HCT116 (cell line): ENCODE data around the gene PIEZO2. TPM values are rescaled to one million over a fixed set of nuclear protein-coding genes. Genes with fewer than 3 reads are reported as not detected.

ENCODE experiments used
- ATAC-seq: fragments of 200-7000 bp; cut with Tn5 transposase; 2 replicates; pipeline ENCODE4 v1.9.1; 2020; ENCODE audit warnings: mild to moderate bottlenecking, moderate library complexity
- BruUV-seq: library from RNA; stranded (reverse); fragments of 400-500 nt; replicated peaks from 2 replicates; lab custom pipeline; 2021; lab: Mats Ljungman, UMichigan
- CTCF ChIA-PET: fragments of 300-600 bp; sonication (Branson Sonifier 250); formaldehyde crosslinking; loops from one replicate; lab custom pipeline; 2021; ENCODE audit warnings: antibody characterized with exemption; lab: Charles Lee
- POLR2A ChIA-PET: fragments of 300-600, 350-600 bp; sonication (Branson Sonifier 250); formaldehyde crosslinking; loops from one replicate; lab custom pipeline; 2021; ENCODE audit warnings: antibody characterized with exemption; lab: Charles Lee
- RAD21 ChIA-PET, 2 experiments: fragments of 300-600 bp; sonication (Branson Sonifier 250); formaldehyde crosslinking; loops; one replicate each; lab custom pipeline; 2023; ENCODE audit warnings: low total read pairs in 2 of 2; ENCODE audit not compliant: uncharacterized antibody in 2 of 2, unreplicated experiment in 2 of 2, low non-redundant PET in 1 of 2; lab: Charles Lee
- DNase-seq: peaks from one replicate; pipeline ENCODE4 v3.0.0-alpha.2; 2010; ENCODE audit warnings: low read depth, low spot score
- H2AFZ ChIP-seq: fragments of 200-600 bp; shearing (Covaris generic), sonication (generic); 2 replicates; pipeline ENCODE4 v1.6.1; 2017; ENCODE audit warnings: low read depth, mixed run types, mixed read lengths, antibody characterized with exemption, low read length; ENCODE audit not compliant: poor library complexity, severe bottlenecking
- H3K27ac ChIP-seq: 2 replicates; pipeline ENCODE4 v1.5.1; 2012; ENCODE audit warnings: low read depth, low read length
- H3K27me3 ChIP-seq: fragments of 200-600 bp; sonication (generic); 2 replicates; pipeline ENCODE4 v1.6.1; 2016; ENCODE audit warnings: mixed run types, low read length, mixed read lengths; ENCODE audit not compliant: insufficient read depth
- H3K36me3 ChIP-seq, 2 experiments: fragments of 200-500 bp in 1 of 2; fragments of 200-600 bp in 1 of 2; sonication (Bioruptor generic) in 1 of 2; sonication (generic) in 1 of 2; 2 replicates each; pipeline versions ENCODE4 v1.5.1 to v1.6.1; 2014 to 2016; ENCODE audit warnings: low read length in 2 of 2, inconsistent platforms in 1 of 2, mixed read lengths in 1 of 2, mixed run types in 1 of 2; ENCODE audit not compliant: insufficient read depth in 2 of 2, control insufficient read depth in 1 of 2
- H3K4me1 ChIP-seq, 2 experiments: fragments of 200-600 bp in 1 of 2; sonication (generic) in 1 of 2; 2 replicates each; pipeline versions ENCODE4 v1.5.1 to v1.6.1; 2012 to 2017; ENCODE audit warnings: low read length in 2 of 2, inconsistent platforms in 1 of 2, mild to moderate bottlenecking in 1 of 2, mixed read lengths in 1 of 2, mixed run types in 1 of 2, moderate library complexity in 1 of 2; ENCODE audit not compliant: insufficient read depth in 2 of 2, control insufficient read depth in 1 of 2
- H3K4me2 ChIP-seq: fragments of 200-600 bp; sonication (generic); 2 replicates; pipeline ENCODE4 v1.6.1; 2017; ENCODE audit warnings: mixed run types, low read length, mixed read lengths
- H3K4me3 ChIP-seq, 2 experiments: fragments of 200-600 bp in 1 of 2; sonication (generic) in 1 of 2; replicated peaks in 1 of 2; 2 replicates each; pipeline ENCODE4 v1.5.1; 2011 to 2016; ENCODE audit warnings: low read length in 2 of 2, control low read depth in 1 of 2, low read depth in 1 of 2, mild to moderate bottlenecking in 1 of 2, mixed read lengths in 1 of 2, mixed run types in 1 of 2
- H3K79me2 ChIP-seq: fragments of 200-600 bp; sonication (generic); 2 replicates; pipeline ENCODE4 v1.6.1; 2017; ENCODE audit warnings: mild to moderate bottlenecking, mixed run types, low read length, moderate library complexity, mixed read lengths; ENCODE audit not compliant: insufficient read depth
- H3K9ac ChIP-seq: fragments of 200-600 bp; sonication (generic); 2 replicates; pipeline ENCODE4 v1.6.1; 2016; ENCODE audit warnings: low read length, mixed read lengths
- H3K9me2 ChIP-seq: fragments of 200-600 bp; sonication (generic), shearing (Covaris generic); 2 replicates; pipeline ENCODE4 v1.6.1; 2017; ENCODE audit warnings: mixed run types, mild to moderate bottlenecking, moderate library complexity; ENCODE audit not compliant: insufficient read depth
- H3K9me3 ChIP-seq, 2 experiments: fragments of 200-500 bp in 1 of 2; fragments of 200-600 bp in 1 of 2; sonication (Bioruptor generic) in 1 of 2; sonication (generic) in 1 of 2; 2 replicates each; pipeline ENCODE4 v1.6.1; 2014 to 2017; ENCODE audit warnings: low read length in 2 of 2, mixed read lengths in 2 of 2, inconsistent platforms in 1 of 2, low read depth in 1 of 2, mild to moderate bottlenecking in 1 of 2, mixed run types in 1 of 2, moderate library complexity in 1 of 2; ENCODE audit not compliant: control insufficient read depth in 1 of 2, insufficient read depth in 1 of 2
- H4K20me1 ChIP-seq: fragments of 200-600 bp; sonication (generic), shearing (Covaris generic); 2 replicates; pipeline ENCODE4 v1.6.1; 2017; ENCODE audit warnings: mixed run types, mild to moderate bottlenecking, moderate library complexity; ENCODE audit not compliant: insufficient read depth
- ATF3 ChIP-seq: IDR thresholded peaks from 2 replicates; pipeline ENCODE4 v1.6.1; 2012
- EGR1 ChIP-seq: IDR thresholded peaks from 2 replicates; pipeline ENCODE4 v1.6.1; 2012; ENCODE audit warnings: low read depth
- ELF1 ChIP-seq: IDR thresholded peaks from 2 replicates; pipeline ENCODE4 v1.6.1; 2012; ENCODE audit warnings: low read depth, borderline replicate concordance
- EZH2 ChIP-seq: fragments of 200-600 bp; sonication (generic); IDR thresholded peaks from 2 replicates; pipeline ENCODE4 v1.6.1; 2017; ENCODE audit warnings: antibody characterized with exemption, mixed run types
- FOSL1 ChIP-seq: IDR thresholded peaks from 2 replicates; pipeline ENCODE4 v1.6.1; 2012; ENCODE audit warnings: low read depth
- JUND ChIP-seq: IDR thresholded peaks from 2 replicates; pipeline ENCODE4 v1.6.1; 2012
- MAX ChIP-seq: IDR thresholded peaks from 2 replicates; pipeline ENCODE4 v1.6.1; 2012
- POLR2A ChIP-seq: IDR thresholded peaks from 2 replicates; pipeline ENCODE4 v1.7.0; 2011; ENCODE audit warnings: borderline replicate concordance; ENCODE audit not compliant: insufficient read depth, insufficient read length; ENCODE audit errors: extremely low read depth
- POLR2AphosphoS5 ChIP-seq: IDR thresholded peaks from 2 replicates; pipeline ENCODE4 v1.6.1; 2011; ENCODE audit warnings: mild to moderate bottlenecking, low read depth, low read length, moderate library complexity
- SRF ChIP-seq: IDR thresholded peaks from 2 replicates; pipeline ENCODE4 v1.6.1; 2012; ENCODE audit warnings: low read depth
- TCF7L2 ChIP-seq: IDR thresholded peaks from 2 replicates; pipeline ENCODE4 v1.7.0; 2011; ENCODE audit warnings: borderline replicate concordance, inconsistent platforms; ENCODE audit not compliant: insufficient read depth, insufficient read length; ENCODE audit errors: extremely low read depth
- YY1 ChIP-seq: IDR thresholded peaks from 2 replicates; pipeline ENCODE4 v1.6.1; 2011; ENCODE audit warnings: low read length, low read depth, moderate library complexity, mild to moderate bottlenecking; ENCODE audit not compliant: insufficient replicate concordance; ENCODE audit errors: extremely low read depth
- ZBTB33 ChIP-seq: IDR thresholded peaks from 2 replicates; pipeline ENCODE4 v1.6.1; 2011; ENCODE audit warnings: mild to moderate bottlenecking, low read length, moderate library complexity; ENCODE audit not compliant: insufficient replicate concordance; ENCODE audit errors: extremely low read depth
- ZFX ChIP-seq: fragments of 450-650 bp; IDR thresholded peaks from 2 replicates; pipeline ENCODE4 v1.6.1; 2017
- ZNF274 ChIP-seq: fragments of 200-500 bp; sonication (Bioruptor generic); IDR thresholded peaks from 2 replicates; pipeline ENCODE4 v1.6.1; 2014; ENCODE audit warnings: mild to moderate bottlenecking, low read depth, low read length, inconsistent platforms
- intact Hi-C: fragments of 100-400 bp; cut with micrococcal nuclease; formaldehyde crosslinking; loops from 2 replicates; pipeline ENCODE4 v1.10.0; 2022
- total RNA-seq: library from RNA; stranded (reverse); gene quantifications from one replicate; pipeline ENCODE4 v1.2.1, GENCODE V29; 2021; ENCODE audit not compliant: unreplicated experiment

PIEZO2 gene
- total RNA-seq, 1 experiment from 2014 or later: 0.34 TPM

GRCh38 chr18:10847907-10848306 is 301.5 kb downstream of the PIEZO2 start:
- BruUV-seq: no TSS peak
- Histone ChIP-seq H3K9ac (no peak overlapping the region), H3K9me2 (no peaks in the 10 kb centered on the region), H3K36me3 (no peaks in the 10 kb centered on the region), H3K9me3 (no peaks in the 10 kb centered on the region), H3K4me2 (no peak overlapping the region)
- ChIA-PET CTCF (no interaction called here), RAD21 (no interaction called here)
- ATAC-seq: no peak
- intact Hi-C loops: no loop called here
- TF ChIP-seq TCF7L2: no peak
- no peak for TF ChIP-seq EZH2
- no peak for TF ChIP-seq POLR2AphosphoS5
- no peak for TF ChIP-seq YY1
- TF ChIP-seq ELF1: no peak
- TF ChIP-seq SRF: no peak
- no peak for TF ChIP-seq ZBTB33
- no peak for TF ChIP-seq POLR2A
- no peak for TF ChIP-seq ZFX
- no peak for TF ChIP-seq ZNF274
- no peak for TF ChIP-seq MAX
- TF ChIP-seq FOSL1: no peak
- TF ChIP-seq EGR1: no peak
- TF ChIP-seq JUND: no peak
- no peak for TF ChIP-seq ATF3
- TF ChIP-seq, all 23 proteins: peak for 0
- Histone ChIP-seq H3K4me3 (no peak overlapping the region), H4K20me1 (no peaks in the 10 kb centered on the region), H2AFZ (no peak overlapping the region), H3K27ac (no peak overlapping the region), H3K27me3 (peaks cover 19% of the 10 kb centered on the region; the same call in 1 of the 2 replicates), H3K79me2 (no peaks in the 10 kb centered on the region), H3K4me1 (no peaks in the 10 kb centered on the region)
- POLR2A ChIA-PET: no interaction called here
- DNase-seq: no peak
